Subcutaneous adipose tissue (tissue), 4 donors: Measurements from ENCODE around the gene TMEM239. TPM values are rescaled to one million over a fixed set of nuclear protein-coding genes. Genes with fewer than 3 reads are reported as not detected.

Experiments used
- CTCF ChIP-seq: fragments of 450-650 bp; IDR thresholded peaks from one replicate; pipeline ENCODE4 v1.5.1; 2016; ENCODE audit warnings: low read depth, mild to moderate bottlenecking, control low read depth, antibody characterized with exemption, moderate library complexity
- total RNA-seq, 4 donors: library from RNA; depleted of rRNA; stranded (reverse); fragments of >200 nt; gene quantifications; one replicate each; pipeline ENCODE4 v1.1.0, GENCODE V29; 2016

Gene TMEM239
- total RNA-seq, 4 donors from 2014 or later, result not detected

GRCh38 chr20:2820084-2820895 lies 4.1 kb downstream of the TMEM239 start:
- TF ChIP-seq CTCF, result no peak

GRCh38 chr20:2820896-2821869 lies 5.0 kb downstream of the TMEM239 start:
- no peak for TF ChIP-seq CTCF

- TF ChIP-seq CTCF, result no peak
Observed at GRCh38 chr20:2822073-2822472, 5.9 kb downstream of the TMEM239 start.

GRCh38 chr20:2825761-2826160 lies 9.6 kb downstream of the TMEM239 start:
- TF ChIP-seq CTCF, result no peak

GRCh38 chr20:2826655-2827054 lies 10.5 kb downstream of the TMEM239 start:
- no peak for TF ChIP-seq CTCF

GRCh38 chr20:2829376-2829775 lies 13.2 kb downstream of the TMEM239 start:
- TF ChIP-seq CTCF, result no peak

GRCh38 chr20:2833761-2834160 lies 17.6 kb downstream of the TMEM239 start:
- TF ChIP-seq CTCF, result no peak
